K562 (cell line): ENCODE measurements around the gene CCL16. TPM values are rescaled to one million over a fixed set of nuclear protein-coding genes. Genes with fewer than 3 reads are reported as not detected.

Experiments
- CBX2 ChIP-seq: fragments of 200-600 bp; sonication (generic); IDR thresholded peaks from one replicate; pipeline ENCODE4 v1.6.1; 2012; ENCODE audit warnings: mild to moderate bottlenecking, low read length, inconsistent platforms; ENCODE audit not compliant: insufficient read depth, poor library complexity, severe bottlenecking
- CXXC5 ChIP-seq: fragments of 250-450 bp; sonication (Bioruptor Pico); IDR thresholded peaks from 2 replicates; pipeline ENCODE4 v1.8.0; 2022; ENCODE audit warnings: inconsistent platforms, mild to moderate bottlenecking, moderate library complexity
- E2F4 ChIP-seq: sonication (generic); formaldehyde crosslinking; IDR thresholded peaks from 2 replicates; pipeline ENCODE4 v1.8.0; 2022; ENCODE audit warnings: mild to moderate bottlenecking, low read depth, missing genetic modification reagents
- IRF1 ChIP-seq: sonication (generic); formaldehyde crosslinking; IDR thresholded peaks from 2 replicates; pipeline ENCODE4 v1.8.0; 2022; ENCODE audit warnings: missing genetic modification reagents, mild to moderate bottlenecking, borderline replicate concordance
- MEIS2 ChIP-seq: fragments of 450-650 bp; IDR thresholded peaks from 2 replicates; pipeline ENCODE4 v1.6.1; 2014; ENCODE audit warnings: mild to moderate bottlenecking; ENCODE audit not compliant: partially characterized antibody
- PHB ChIP-seq: fragments of 250-450 bp; sonication (Bioruptor Pico); IDR thresholded peaks from 2 replicates; pipeline ENCODE4 v1.5.0; 2021
- POLR2H ChIP-seq: IDR thresholded peaks from 2 replicates; pipeline ENCODE4 v1.6.1; 2016; ENCODE audit warnings: missing genetic modification characterization, low read depth, mild to moderate bottlenecking, control low read depth, missing compliant biosample characterization, moderate library complexity
- PTTG1 ChIP-seq: fragments of 450-650 bp; IDR thresholded peaks from 2 replicates; pipeline ENCODE4 v1.6.1; 2016; ENCODE audit warnings: low read depth, mild to moderate bottlenecking, missing genetic modification characterization, missing compliant biosample characterization
- RREB1 ChIP-seq: fragments of 250-450 bp; sonication (Bioruptor Pico); IDR thresholded peaks from 2 replicates; pipeline ENCODE4 v1.4.0; 2020
- RUNX1 ChIP-seq: sonication (generic); IDR thresholded peaks from 2 replicates; pipeline ENCODE4 v1.6.1; 2016; ENCODE audit warnings: antibody characterized with exemption, low read depth
- SRSF1 ChIP-seq: fragments of 200-400 bp; formaldehyde crosslinking; IDR thresholded peaks from 2 replicates; pipeline ENCODE4 v1.6.1; 2017; ENCODE audit warnings: mild to moderate bottlenecking, low read depth, low read length, moderate library complexity
- TBP ChIP-seq: optimal IDR thresholded peaks from 2 replicates; pipeline ENCODE3; 2011; ENCODE audit warnings: low read depth, low read length, improper control_type of control experiment
- ZNF146 ChIP-seq: IDR thresholded peaks from one replicate; pipeline ENCODE4 v1.6.1; 2018; ENCODE audit warnings: missing compliant biosample characterization; ENCODE audit not compliant: unreplicated experiment
- ZNF592 ChIP-seq: fragments of 450-650 bp; IDR thresholded peaks from 2 replicates; pipeline ENCODE4 v1.6.1; 2017; ENCODE audit warnings: antibody characterized with exemption, mild to moderate bottlenecking
- ZSCAN32 ChIP-seq: fragments of 450-650 bp; formaldehyde crosslinking; IDR thresholded peaks from 2 replicates; pipeline ENCODE4 v1.4.0; 2020; ENCODE audit warnings: mild to moderate bottlenecking, moderate library complexity
- polyA plus RNA-seq, 8 experiments: library from polyadenylated mRNA; depleted of rRNA in 4 of 8; stranded (reverse) in 5 of 8; unstranded in 3 of 8; fragments of >200 nt; fragmentation: Nextera tagmentation in 2 of 8; fragmentation: Illumina TruSeq in 1 of 8; extraction: Ambion mirVana in 2 of 8; extraction: Trizol in 1 of 8; gene quantifications; 2 replicates each; pipeline versions ENCODE4 v1.2.1 to v1.2.3, GENCODE V29; 2011 to 2014; ENCODE audit warnings: inconsistent platforms in 1 of 8, missing spikeins in 1 of 8
- total RNA-seq, 7 experiments: library from RNA; depleted of rRNA in 6 of 7; stranded (reverse); fragments of >200 nt in 6 of 7; fragmentation: Illumina TruSeq in 2 of 7; extraction: Trizol in 2 of 7; gene quantifications; 2 replicates each; pipeline versions ENCODE4 v1.2.1 to v1.2.3, GENCODE V29; 2011 to 2021; ENCODE audit warnings: low replicate concordance in 1 of 7

CCL16 gene
- total and polyA plus RNA-seq, 9 of the 15 experiments (the other 6 are each of a cell fraction or from before 2014, with no cell fraction given): not detected

GRCh38 chr17:35930211-35931065 lies 50.9 kb downstream of the CCL16 start, which contains the start of gene RDM1 (continued):
- TF ChIP-seq RREB1 (CRISPR knock-in tag): peak; percentile 78
- no peak for TF ChIP-seq ZNF146 (CRISPR knock-in tag)
- TF ChIP-seq E2F4: peak; percentile 97
- TF ChIP-seq ZNF592: peak; percentile 46; the same call in 1 of the 2 replicates
- TF ChIP-seq MEIS2: peak; percentile 93
- no peak for TF ChIP-seq PHB (CRISPR knock-in tag)
- TF ChIP-seq CXXC5 (CRISPR knock-in tag): peak; percentile 84
- TF ChIP-seq TBP: peak; percentile 71
- TF ChIP-seq IRF1 (CRISPR knock-in tag): no peak
- TF ChIP-seq RUNX1: no peak
- TF ChIP-seq ZSCAN32: no peak
- TF ChIP-seq POLR2H (tag): peak; percentile 77
- no peak for TF ChIP-seq SRSF1
- no peak for TF ChIP-seq PTTG1 (tag)
- no peak for TF ChIP-seq CBX2
